Neural cell (in vitro differentiated cells): ENCODE results near the gene PPM1J. TPM values are rescaled to one million over a fixed set of nuclear protein-coding genes. Genes with fewer than 3 reads are reported as not detected.

Source experiments
- H2AFZ ChIP-seq: fragments of 200-600, 300-800 bp; sonication (generic), shearing (Covaris generic); 2 replicates; pipeline ENCODE4 v1.6.0; 2014; ENCODE audit warnings: low read depth, mild to moderate bottlenecking, antibody characterized with exemption, low read length, moderate library complexity
- H3F3A ChIP-seq: fragments of 200-600 bp; shearing (Covaris generic); 2 replicates; pipeline ENCODE4 v1.6.1; 2016; ENCODE audit warnings: mild to moderate bottlenecking, moderate library complexity, mixed read lengths, antibody characterized with exemption, low read length; ENCODE audit not compliant: insufficient read depth, poor library complexity, severe bottlenecking
- H3K27ac ChIP-seq: fragments of 200-600, 300-800 bp; sonication (generic), shearing (Covaris generic); 2 replicates; pipeline ENCODE4 v1.5.1; 2014; ENCODE audit warnings: mild to moderate bottlenecking, low read length, moderate library complexity
- H3K27me3 ChIP-seq: fragments of 300-800, 200-600 bp; sonication (generic), shearing (Covaris generic); 2 replicates; pipeline ENCODE4 v1.6.0; 2014; ENCODE audit warnings: mild to moderate bottlenecking, low read depth, low read length, moderate library complexity; ENCODE audit not compliant: insufficient read depth
- H3K36me3 ChIP-seq: fragments of 300-800, 200-600 bp; sonication (generic), shearing (Covaris generic); 2 replicates; pipeline ENCODE4 v1.5.1; 2014; ENCODE audit warnings: mild to moderate bottlenecking, antibody characterized with exemption, low read length, moderate library complexity; ENCODE audit not compliant: insufficient read depth
- H3K4me2 ChIP-seq: fragments of 300-800, 200-600 bp; sonication (generic), shearing (Covaris generic); 2 replicates; pipeline ENCODE4 v1.6.0; 2014; ENCODE audit warnings: mild to moderate bottlenecking, low read length
- H3K4me3 ChIP-seq: fragments of 300-800, 200-600 bp; sonication (generic), shearing (Covaris generic); 2 replicates; pipeline ENCODE4 v1.5.1; 2014; ENCODE audit warnings: mild to moderate bottlenecking, low read length, moderate library complexity
- H3K79me2 ChIP-seq: fragments of 200-600 bp; shearing (Covaris generic); replicated peaks from 2 replicates; pipeline ENCODE4 v1.6.0; 2014; ENCODE audit warnings: mild to moderate bottlenecking, low read length, moderate library complexity; ENCODE audit not compliant: insufficient read depth
- H3K9ac ChIP-seq: fragments of 300-800, 200-600 bp; sonication (generic), shearing (Covaris generic); 2 replicates; pipeline ENCODE4 v1.6.1; 2016; ENCODE audit warnings: mild to moderate bottlenecking, low read length, mixed read lengths
- H3K9me2 ChIP-seq: fragments of 200-600 bp; shearing (Covaris generic); 2 replicates; pipeline ENCODE4 v1.6.1; 2016; ENCODE audit warnings: mild to moderate bottlenecking, low read length, mixed read lengths; ENCODE audit not compliant: insufficient read depth
- H3K9me3 ChIP-seq: fragments of 200-600, 300-800 bp; sonication (generic), shearing (Covaris generic); 2 replicates; pipeline ENCODE4 v1.6.1; 2016; ENCODE audit warnings: mild to moderate bottlenecking, mixed run types, low read length, moderate library complexity, mixed read lengths
- H4K20me1 ChIP-seq: fragments of 200-600 bp; shearing (Covaris generic); 2 replicates; pipeline ENCODE4 v1.6.1; 2016; ENCODE audit warnings: mild to moderate bottlenecking, mixed run types; ENCODE audit not compliant: insufficient read depth
- CTCF ChIP-seq: fragments of 450-650 bp; IDR thresholded peaks from 2 replicates; pipeline ENCODE4 v1.5.1; 2014; ENCODE audit warnings: antibody characterized with exemption, mild to moderate bottlenecking, moderate library complexity; ENCODE audit not compliant: poor library complexity, severe bottlenecking
- EP300 ChIP-seq: fragments of 450-650 bp; conservative IDR thresholded peaks from 2 replicates; pipeline ENCODE4 v1.6.1; 2014; ENCODE audit warnings: antibody characterized with exemption, mild to moderate bottlenecking, moderate library complexity; ENCODE audit not compliant: poor library complexity, severe bottlenecking
- EZH2 ChIP-seq: fragments of 200-600, 300-800 bp; shearing (Covaris generic), sonication (generic); IDR thresholded peaks from 2 replicates; pipeline ENCODE4 v1.6.1; 2014; ENCODE audit warnings: antibody characterized with exemption, low read length, borderline replicate concordance, mild to moderate bottlenecking; ENCODE audit not compliant: insufficient read depth, poor library complexity, severe bottlenecking
- MXI1 ChIP-seq: fragments of 450-650 bp; conservative IDR thresholded peaks from 2 replicates; pipeline ENCODE4 v1.6.1; 2014; ENCODE audit warnings: antibody characterized with exemption, mild to moderate bottlenecking; ENCODE audit not compliant: poor library complexity, severe bottlenecking
- POLR2AphosphoS5 ChIP-seq: IDR thresholded peaks from 2 replicates; pipeline ENCODE4 v1.6.1; 2012
- RAD21 ChIP-seq: fragments of 450-650 bp; conservative IDR thresholded peaks from 2 replicates; pipeline ENCODE4 v1.6.1; 2014; ENCODE audit warnings: antibody characterized with exemption, mild to moderate bottlenecking, moderate library complexity
- REST ChIP-seq: IDR thresholded peaks from 2 replicates; pipeline ENCODE4 v1.6.1; 2012; ENCODE audit warnings: borderline replicate concordance
- SMC3 ChIP-seq: fragments of 450-650 bp; conservative IDR thresholded peaks from 2 replicates; pipeline ENCODE4 v1.6.1; 2014; ENCODE audit warnings: antibody characterized with exemption, mild to moderate bottlenecking, moderate library complexity; ENCODE audit not compliant: poor library complexity
- TAF1 ChIP-seq: IDR thresholded peaks from 2 replicates; pipeline ENCODE4 v1.6.1; 2012; ENCODE audit warnings: low read depth
- polyA plus RNA-seq: library from polyadenylated mRNA; depleted of rRNA; stranded (reverse); fragments of >200 nt; gene quantifications from 2 replicates; pipeline ENCODE4 v1.2.3, GENCODE V29; 2014

PPM1J gene
- polyA plus RNA-seq, 1 donor from 2014 or later: 0.16 TPM

- Histone ChIP-seq H3K9ac (no peak overlapping the region), H3K4me3 (no peak overlapping the region), H2AFZ (no peak overlapping the region), H3K27ac (no peak overlapping the region), H3K4me2 (no peak overlapping the region), H3K79me2 (no peaks in the 10 kb centered on the region), H3K9me3 (no peaks in the 10 kb centered on the region), H3K9me2 (no peaks in the 10 kb centered on the region), H3K36me3 (no peaks in the 10 kb centered on the region), H3F3A (no peaks in the 10 kb centered on the region), H4K20me1 (no peaks in the 10 kb centered on the region), H3K27me3 (peaks cover 13% of the 10 kb centered on the region)
- TF ChIP-seq CTCF: no peak
- TF ChIP-seq MXI1: no peak
- no peak for TF ChIP-seq RAD21
Measured at GRCh38 chr1:112708002-112708448, 7.1 kb downstream of the PPM1J start.

- no peak overlapping the region for H2AFZ ChIP-seq
- H3F3A ChIP-seq: no peaks in the 10 kb centered on the region
- no peaks in the 10 kb centered on the region for H3K36me3 ChIP-seq
- peaks cover 13% of the 10 kb centered on the region for H3K27me3 ChIP-seq
- H3K4me2 ChIP-seq: no peak overlapping the region
- H3K79me2 ChIP-seq: no peaks in the 10 kb centered on the region
- no peak overlapping the region for H3K9ac ChIP-seq
- no peaks in the 10 kb centered on the region for H4K20me1 ChIP-seq
- no peaks in the 10 kb centered on the region for H3K9me3 ChIP-seq
- TF ChIP-seq EZH2 (no peak), EP300 (no peak), SMC3 (peak; percentile 78), CTCF (peak; percentile 84), TAF1 (no peak), REST (no peak), MXI1 (no peak), POLR2AphosphoS5 (no peak), RAD21 (peak; percentile 72)
- no peaks in the 10 kb centered on the region for H3K9me2 ChIP-seq
- H3K4me3 ChIP-seq: peak overlapping the region; percentile 68
- no peak overlapping the region for H3K27ac ChIP-seq
Measured at GRCh38 chr1:112707221-112708001, 7.7 kb downstream of the PPM1J start.
